Tibial nerve (tissue), 4 donors: ENCODE results near the gene PPM1H. TPM values are rescaled to one million over a fixed set of nuclear protein-coding genes. Genes with fewer than 3 reads are reported as not detected.
A peak's percentile ranks its signal among the peaks of the same experiment; 100 is the strongest.

ENCODE experiments used
- DNase-seq, 2 donors: peaks; one replicate each; pipeline ENCODE4 v3.0.0-alpha.2; 2019; ENCODE audit warnings: low spot score in 2 of 2
- H3K27ac ChIP-seq, 4 donors: fragments of 200-600 bp; sonication (generic) in 3 of 4; one replicate each; pipeline ENCODE4 v1.5.1; 2017 to 2019; ENCODE audit warnings: mild to moderate bottlenecking in 1 of 4
- H3K27me3 ChIP-seq, 2 donors: fragments of 200-600 bp; sonication (generic) in 1 of 2; one replicate each; pipeline versions ENCODE4 v1.5.1 to v1.6.0; 2017 to 2019
- H3K36me3 ChIP-seq, 3 donors: fragments of 200-600 bp; sonication (generic); one replicate each; pipeline ENCODE4 v1.5.1; 2018 to 2019
- H3K4me1 ChIP-seq, 4 donors: fragments of 200-600 bp; sonication (generic) in 3 of 4; one replicate each; pipeline ENCODE4 v1.5.1; 2017 to 2019
- H3K4me3 ChIP-seq, 4 donors: fragments of 200-600 bp; sonication (generic) in 3 of 4; one replicate each; pipeline ENCODE4 v1.5.1; 2017 to 2019; ENCODE audit warnings: mild to moderate bottlenecking in 1 of 4, moderate library complexity in 1 of 4
- H3K9me3 ChIP-seq, 4 donors: fragments of 200-600 bp; sonication (generic) in 3 of 4; one replicate each; pipeline ENCODE4 v1.5.1; 2017 to 2019
- EP300 ChIP-seq, 2 donors: sonication (generic); formaldehyde crosslinking; IDR thresholded peaks; one replicate each; pipeline ENCODE4 v1.6.1; 2017; ENCODE audit warnings: antibody characterized with exemption in 2 of 2, mild to moderate bottlenecking in 1 of 2
- POLR2A ChIP-seq, 2 donors: fragments of 450-650 bp; IDR thresholded peaks; one replicate each; pipeline ENCODE4 v1.6.1; 2017; ENCODE audit warnings: antibody characterized with exemption in 2 of 2, mild to moderate bottlenecking in 2 of 2, moderate library complexity in 2 of 2
- WGBS, 2 donors: methylation state at CpG; one replicate each; pipeline ENCODE4 v1.1.5; 2018; 5-methylcytosine and 5-hydroxymethylcytosine counted together
- total RNA-seq, 4 donors: library from RNA; depleted of rRNA; stranded (reverse); fragments of >200 nt; gene quantifications; one replicate each; pipeline ENCODE4 v1.1.0, GENCODE V29; 2016
- TF ChIP-seq, protein P1 (sequence below), 5 experiments: fragments of 200-600 bp in 3 of 5; fragments of 450-650 bp in 2 of 5; sonication (generic) in 3 of 5; IDR thresholded peaks; one replicate each; pipeline ENCODE4 v1.5.1; 2016 to 2019; ENCODE audit warnings: antibody characterized with exemption in 5 of 5, mild to moderate bottlenecking in 3 of 5, moderate library complexity in 2 of 5

The PPM1H gene
- total RNA-seq, 4 donors from 2014 or later = 0.78 to 2.6 (median 1.3) TPM

DNA sequence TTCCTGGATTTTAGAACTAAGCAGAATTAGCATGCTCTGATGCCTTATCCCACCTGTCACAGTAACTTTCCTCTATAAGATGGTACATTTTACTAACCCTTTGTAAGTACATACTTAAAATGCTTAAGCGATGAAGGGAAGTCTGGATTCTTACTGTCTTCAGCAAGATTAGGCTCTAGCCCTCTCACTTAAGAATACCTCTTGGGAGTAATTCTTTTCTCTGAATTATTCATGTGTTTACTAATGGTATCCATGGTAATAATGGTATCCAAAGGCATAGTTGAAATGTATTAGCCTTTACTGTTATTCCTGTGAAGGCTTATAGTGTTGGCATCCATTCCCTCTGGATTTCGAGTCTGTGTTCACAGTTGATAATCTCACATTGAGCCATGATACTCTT is 291.5 kb downstream of the PPM1H start:
- H3K4me3 ChIP-seq = no peak overlapping the region
- no peak for DNase-seq
- no peak overlapping the region for H3K27ac ChIP-seq
- TF ChIP-seq, protein P1, sequence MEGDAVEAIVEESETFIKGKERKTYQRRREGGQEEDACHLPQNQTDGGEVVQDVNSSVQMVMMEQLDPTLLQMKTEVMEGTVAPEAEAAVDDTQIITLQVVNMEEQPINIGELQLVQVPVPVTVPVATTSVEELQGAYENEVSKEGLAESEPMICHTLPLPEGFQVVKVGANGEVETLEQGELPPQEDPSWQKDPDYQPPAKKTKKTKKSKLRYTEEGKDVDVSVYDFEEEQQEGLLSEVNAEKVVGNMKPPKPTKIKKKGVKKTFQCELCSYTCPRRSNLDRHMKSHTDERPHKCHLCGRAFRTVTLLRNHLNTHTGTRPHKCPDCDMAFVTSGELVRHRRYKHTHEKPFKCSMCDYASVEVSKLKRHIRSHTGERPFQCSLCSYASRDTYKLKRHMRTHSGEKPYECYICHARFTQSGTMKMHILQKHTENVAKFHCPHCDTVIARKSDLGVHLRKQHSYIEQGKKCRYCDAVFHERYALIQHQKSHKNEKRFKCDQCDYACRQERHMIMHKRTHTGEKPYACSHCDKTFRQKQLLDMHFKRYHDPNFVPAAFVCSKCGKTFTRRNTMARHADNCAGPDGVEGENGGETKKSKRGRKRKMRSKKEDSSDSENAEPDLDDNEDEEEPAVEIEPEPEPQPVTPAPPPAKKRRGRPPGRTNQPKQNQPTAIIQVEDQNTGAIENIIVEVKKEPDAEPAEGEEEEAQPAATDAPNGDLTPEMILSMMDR (IDR thresholded peaks at IDR 0.05) = no peak
- TF ChIP-seq POLR2A (IDR thresholded peaks at IDR 0.05) (no peak), EP300 (IDR thresholded peaks at IDR 0.05) (no peak)
- no peaks in the 10 kb centered on the region for H3K9me3 ChIP-seq
- H3K4me1 ChIP-seq = peaks cover 0 to 28% (median 10%) of the 10 kb centered on the region in 4 donors
- WGBS, 2 donors = 94 to 100% methylated on average over 2 of the region's 2 CpGs
- H3K27me3 ChIP-seq = no peaks in the 10 kb centered on the region
- H3K36me3 ChIP-seq = no peaks in the 10 kb centered on the region

DNA sequence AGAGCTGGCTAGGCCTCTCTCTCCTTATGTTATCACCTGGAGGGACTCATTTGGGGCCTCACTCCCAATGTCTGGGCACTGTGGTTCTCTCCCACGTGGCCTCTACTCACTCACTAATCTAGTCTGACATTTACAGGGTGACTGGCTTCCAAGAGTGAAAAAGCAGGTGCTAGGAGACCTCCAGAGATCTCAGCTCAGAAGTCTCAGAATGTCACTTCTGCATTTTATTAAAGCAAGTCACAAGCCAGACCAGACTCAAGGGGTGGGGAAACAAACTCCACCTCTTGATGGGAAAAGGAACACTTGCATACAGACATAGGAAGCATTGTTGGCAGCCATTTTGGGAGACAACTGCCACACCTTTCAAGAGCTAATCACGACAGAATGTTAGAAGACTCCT is 292.5 kb downstream of the PPM1H start:
- no peaks in the 10 kb centered on the region for H3K36me3 ChIP-seq
- no peak overlapping the region for H3K27ac ChIP-seq
- H3K4me1 ChIP-seq = peaks cover 0 to 19% (median 7%) of the 10 kb centered on the region in 4 donors
- no peak overlapping the region for H3K4me3 ChIP-seq
- no peak for DNase-seq
- H3K9me3 ChIP-seq = no peaks in the 10 kb centered on the region
- WGBS, 2 donors = 76 to 84% methylated on average over 2 of the region's 2 CpGs
- TF ChIP-seq, protein P1 (IDR thresholded peaks at IDR 0.05) = no peak
- TF ChIP-seq EP300 (IDR thresholded peaks at IDR 0.05) (no peak), POLR2A (IDR thresholded peaks at IDR 0.05) (no peak)
- H3K27me3 ChIP-seq = no peaks in the 10 kb centered on the region

DNA sequence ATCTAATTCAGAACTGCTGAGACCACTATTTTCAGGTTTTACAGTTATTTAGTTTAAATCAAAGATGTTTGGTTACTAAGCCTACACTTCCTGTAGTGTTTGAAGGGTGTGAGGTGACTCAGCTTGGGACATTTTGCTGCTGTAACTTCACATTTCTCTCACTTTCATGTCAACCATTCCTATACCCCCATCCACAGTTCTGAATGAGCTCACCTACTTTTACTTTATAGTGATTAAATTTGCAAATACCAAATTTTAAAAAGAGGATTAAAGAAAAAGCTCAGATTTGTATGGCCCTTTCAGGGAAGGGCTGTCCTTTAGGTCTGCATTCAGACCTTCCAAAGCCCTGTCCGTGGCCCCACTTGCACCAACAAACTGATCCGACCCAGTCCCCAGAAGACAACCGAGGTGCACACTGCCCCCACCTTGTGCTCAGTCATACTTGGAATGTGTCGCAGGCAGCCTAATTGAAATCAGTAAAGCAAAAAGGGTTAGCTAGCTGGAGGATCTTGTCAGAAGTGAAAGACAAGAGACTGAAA is 294.0 kb downstream of the PPM1H start:
- H3K9me3 ChIP-seq = no peaks in the 10 kb centered on the region
- H3K27ac ChIP-seq = no peak overlapping the region
- WGBS, 2 donors = 62 to 63% methylated on average over 4 of the region's 4 CpGs
- no peak for DNase-seq
- H3K27me3 ChIP-seq = no peaks in the 10 kb centered on the region
- H3K4me3 ChIP-seq = no peak overlapping the region
- TF ChIP-seq, protein P1 (IDR thresholded peaks at IDR 0.05) = no peak
- TF ChIP-seq EP300 (IDR thresholded peaks at IDR 0.05) (no peak), POLR2A (IDR thresholded peaks at IDR 0.05) (no peak)
- H3K4me1 ChIP-seq = peaks cover 0 to 8% (median 0%) of the 10 kb centered on the region in 4 donors
- no peaks in the 10 kb centered on the region for H3K36me3 ChIP-seq

DNA sequence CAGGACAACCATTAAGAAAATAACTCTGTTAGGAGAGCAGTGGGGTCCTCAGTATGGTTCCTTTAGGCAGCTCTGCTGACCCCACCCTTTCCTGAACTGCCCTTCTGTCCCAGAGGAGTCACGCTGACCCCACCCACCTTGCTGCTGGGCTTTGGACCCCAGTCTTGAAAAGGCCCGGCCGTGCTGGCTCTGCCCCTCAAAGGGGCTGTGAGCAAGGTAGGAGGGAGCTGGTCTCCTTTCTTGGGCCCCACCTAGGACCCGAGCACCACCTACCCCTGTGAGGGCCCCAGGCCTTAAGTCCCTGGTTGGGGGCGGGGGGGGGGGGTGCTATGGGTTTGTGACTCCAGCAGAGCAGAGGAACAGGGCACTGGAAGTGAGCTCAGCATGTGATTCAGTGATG is 297.3 kb downstream of the PPM1H start:
- Histone ChIP-seq H3K4me1 (peaks cover 0 to 20% (median 1%) of the 10 kb centered on the region in 4 donors), H3K4me3 (no peak overlapping the region), H3K27me3 (no peaks in the 10 kb centered on the region), H3K36me3 (no peaks in the 10 kb centered on the region), H3K27ac (no peak overlapping the region), H3K9me3 (no peaks in the 10 kb centered on the region)
- no peak for TF ChIP-seq EP300 (IDR thresholded peaks at IDR 0.05)
- TF ChIP-seq, protein P1 (IDR thresholded peaks at IDR 0.05) = no peak
- no peak for TF ChIP-seq POLR2A (IDR thresholded peaks at IDR 0.05)
- no peak for DNase-seq
- 65 to 75% methylated on average over 5 of the region's 5 CpGs for WGBS, 2 donors

DNA sequence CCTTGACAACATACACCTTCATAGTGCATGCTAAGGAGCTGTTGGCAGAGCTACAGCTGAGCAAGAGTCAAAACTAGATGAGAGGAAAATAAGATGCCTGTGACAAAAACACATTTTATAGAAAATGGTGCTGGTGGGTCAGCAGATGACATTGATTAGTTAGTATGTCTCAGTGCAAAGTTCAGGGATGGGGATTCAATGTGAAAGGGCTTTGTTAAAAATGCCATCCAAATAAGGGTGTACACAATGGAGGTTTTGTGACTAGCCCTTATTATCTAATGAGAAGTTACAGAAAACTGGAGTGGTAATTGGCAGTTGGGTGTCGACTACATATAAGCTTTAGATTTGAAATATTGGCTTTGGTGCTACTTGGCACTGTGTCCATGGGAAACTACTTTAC is 299.3 kb downstream of the PPM1H start:
- TF ChIP-seq, protein P1 (IDR thresholded peaks at IDR 0.05) = no peak
- no peak for TF ChIP-seq POLR2A (IDR thresholded peaks at IDR 0.05)
- TF ChIP-seq EP300 (IDR thresholded peaks at IDR 0.05) = no peak
- no peak for DNase-seq
- Histone ChIP-seq H3K36me3 (no peaks in the 10 kb centered on the region), H3K27ac (peak overlapping the region in 2 of 4 donors; percentile 30 to 45), H3K4me3 (no peak overlapping the region), H3K4me1 (peaks cover 0 to 34% (median 7%) of the 10 kb centered on the region in 4 donors), H3K9me3 (no peaks in the 10 kb centered on the region), H3K27me3 (no peaks in the 10 kb centered on the region)
- WGBS, 2 donors = 35 to 50% methylated on average over 1 of the region's 1 CpG
